ENCODE measurements around the gene ZBTB4.

The ZBTB4 gene

GRCh38 chr17:7440113-7440833, 39.2 kb downstream of the ZBTB4 start:
- DNase-seq = peak; percentile 71

DNA sequence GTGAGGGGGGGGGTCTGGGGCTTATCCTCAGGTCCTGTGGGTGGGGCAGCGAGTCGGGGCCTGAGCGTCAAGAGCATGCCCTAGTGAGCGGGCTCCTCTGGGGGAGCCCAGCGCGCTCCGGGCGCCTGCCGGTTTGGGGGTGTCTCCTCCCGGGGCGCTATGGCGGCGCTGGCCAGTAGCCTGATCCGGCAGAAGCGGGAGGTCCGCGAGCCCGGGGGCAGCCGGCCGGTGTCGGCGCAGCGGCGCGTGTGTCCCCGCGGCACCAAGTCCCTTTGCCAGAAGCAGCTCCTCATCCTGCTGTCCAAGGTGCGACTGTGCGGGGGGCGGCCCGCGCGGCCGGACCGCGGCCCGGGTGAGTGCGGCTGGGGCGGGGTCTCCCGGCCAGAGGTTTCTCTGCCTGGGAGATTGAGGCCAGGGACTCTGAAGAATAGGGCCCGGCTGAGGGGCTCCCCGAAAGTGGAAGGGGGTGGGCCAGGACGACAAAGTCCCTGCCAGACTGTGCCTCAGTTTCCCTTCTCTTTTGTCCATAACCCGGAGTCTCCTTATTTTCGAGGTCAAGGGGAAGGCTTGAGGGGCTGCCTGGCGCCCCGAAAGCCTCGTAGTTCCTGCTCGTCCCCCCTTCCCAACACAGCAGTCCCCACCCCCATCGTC, 39.8 kb downstream of the ZBTB4 start, which contains the start of gene FGF11:
Gene FGF11 (plus strand): TSS at position 51 of the 651 bp plus-strand sequence. CDS start 109 bp downstream, at position 160.
- no peak for DNase-seq

GRCh38 chr17:7438656-7439460, 40.6 kb downstream of the ZBTB4 start:
- no peak for DNase-seq

DNA sequence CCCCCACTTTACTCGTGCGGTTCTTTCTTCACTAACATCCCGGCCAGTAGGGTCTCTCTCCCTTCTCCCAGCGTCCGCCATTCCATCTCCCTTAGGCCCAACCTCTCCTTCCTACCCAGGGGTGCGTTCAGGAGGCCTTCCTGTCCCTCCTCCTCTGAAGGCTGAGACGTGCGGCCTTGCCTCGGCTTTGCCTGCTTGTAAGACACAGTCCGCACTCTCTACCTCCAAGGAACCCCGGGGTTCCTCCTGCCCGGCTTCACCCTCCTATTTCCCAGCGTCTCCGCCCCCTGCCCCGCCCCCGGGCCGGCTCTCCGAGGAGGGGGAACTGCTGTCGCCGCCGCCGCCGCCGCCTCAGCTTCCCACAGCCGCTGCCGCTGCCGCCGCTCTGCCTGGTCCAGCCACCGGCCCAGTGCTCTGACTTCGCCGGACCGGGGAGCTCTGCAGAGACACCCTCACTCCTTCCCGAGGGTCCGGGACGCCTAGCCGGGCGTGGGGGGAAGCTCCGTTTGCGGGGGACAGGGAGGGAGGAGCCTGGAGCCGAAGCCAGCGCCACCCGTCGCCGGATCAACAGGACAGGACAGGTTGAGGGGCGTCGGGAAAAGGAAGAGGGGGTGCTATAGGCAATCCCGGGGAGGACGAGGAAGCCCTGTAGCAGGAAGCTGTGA, 41.3 kb downstream of the ZBTB4 start:
- peak; percentile 80 for DNase-seq

GRCh38 chr17:7437369-7437863, 42.0 kb downstream of the ZBTB4 start:
- DNase-seq = no peak

- peak; percentile 93 for DNase-seq
Measured at GRCh38 chr17:7436556-7437368, 42.7 kb downstream of the ZBTB4 start.

- DNase-seq = peak; percentile 86
Measured at GRCh38 chr17:7435676-7436555, 43.5 kb downstream of the ZBTB4 start.

DNA sequence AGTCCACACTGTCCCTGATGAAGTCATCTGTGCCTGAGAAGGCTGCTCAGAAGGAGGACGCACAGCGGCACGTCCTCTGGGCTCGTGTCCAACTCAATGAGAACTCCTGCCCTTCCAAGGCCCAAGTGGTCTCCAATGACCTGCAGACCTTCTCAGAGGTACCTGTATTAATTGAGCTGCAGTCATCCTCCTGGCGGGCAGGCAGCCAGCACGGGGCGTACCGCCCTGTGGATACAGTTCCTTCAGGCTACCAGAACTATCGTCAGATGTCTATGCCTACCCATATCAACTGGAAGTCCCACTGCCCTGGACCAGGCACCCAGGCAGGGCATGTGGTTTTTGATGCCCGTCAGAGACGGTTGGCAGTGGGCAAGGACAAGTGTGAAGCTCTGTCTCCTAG, 47.1 kb downstream of the ZBTB4 start:
- DNase-seq = no peak

GRCh38 chr17:7431231-7431630, 48.2 kb downstream of the ZBTB4 start:
- DNase-seq = no peak

GRCh38 chr17:7429722-7430121, 49.7 kb downstream of the ZBTB4 start:
- no peak for DNase-seq

DNA sequence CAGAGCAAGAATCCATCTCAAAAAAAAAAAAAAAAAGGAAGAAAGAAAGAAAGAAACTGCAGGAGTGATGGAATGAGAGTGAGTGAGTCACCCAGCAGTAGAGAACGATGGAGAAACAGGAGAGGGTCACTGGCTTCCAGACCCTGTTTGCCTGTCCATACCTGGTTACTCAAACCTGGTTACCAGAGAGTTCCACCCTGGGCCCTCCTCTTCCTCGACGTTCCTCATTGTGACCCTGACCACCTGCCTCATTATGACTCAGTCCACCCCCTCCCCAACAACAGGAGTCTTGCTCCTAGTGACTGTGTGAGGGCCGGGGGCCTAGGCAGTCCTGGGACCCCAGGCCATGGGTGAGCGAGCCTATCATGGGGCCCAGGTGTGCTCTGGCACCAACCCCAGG, 50.9 kb downstream of the ZBTB4 start, which contains the start of gene SPEM3:
Gene SPEM3 (plus strand): TSS at position 301 of the 400 bp plus-strand sequence. CDS start 46 bp downstream, at position 347.
- DNase-seq = no peak

DNA sequence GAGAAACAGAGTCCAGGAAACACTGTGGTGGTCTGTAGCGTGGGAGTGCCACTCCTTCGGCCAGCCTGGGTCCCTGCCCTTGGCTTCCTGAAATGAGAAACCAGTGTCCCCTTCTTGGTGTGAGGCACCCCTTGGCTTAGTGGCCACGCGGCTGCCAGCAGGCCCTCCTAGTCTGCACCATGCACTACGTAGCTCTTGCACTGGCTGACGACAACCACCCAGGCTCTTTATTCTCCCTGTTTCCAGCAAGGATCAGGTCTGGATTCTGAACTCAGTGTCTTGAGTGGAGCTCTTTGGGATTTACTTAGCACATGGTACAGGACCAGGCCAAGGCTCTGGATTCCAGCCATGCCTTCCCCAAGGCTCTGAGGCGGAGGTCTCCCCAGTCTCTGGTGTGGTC, 51.9 kb downstream of the ZBTB4 start:
- DNase-seq = no peak

DNA sequence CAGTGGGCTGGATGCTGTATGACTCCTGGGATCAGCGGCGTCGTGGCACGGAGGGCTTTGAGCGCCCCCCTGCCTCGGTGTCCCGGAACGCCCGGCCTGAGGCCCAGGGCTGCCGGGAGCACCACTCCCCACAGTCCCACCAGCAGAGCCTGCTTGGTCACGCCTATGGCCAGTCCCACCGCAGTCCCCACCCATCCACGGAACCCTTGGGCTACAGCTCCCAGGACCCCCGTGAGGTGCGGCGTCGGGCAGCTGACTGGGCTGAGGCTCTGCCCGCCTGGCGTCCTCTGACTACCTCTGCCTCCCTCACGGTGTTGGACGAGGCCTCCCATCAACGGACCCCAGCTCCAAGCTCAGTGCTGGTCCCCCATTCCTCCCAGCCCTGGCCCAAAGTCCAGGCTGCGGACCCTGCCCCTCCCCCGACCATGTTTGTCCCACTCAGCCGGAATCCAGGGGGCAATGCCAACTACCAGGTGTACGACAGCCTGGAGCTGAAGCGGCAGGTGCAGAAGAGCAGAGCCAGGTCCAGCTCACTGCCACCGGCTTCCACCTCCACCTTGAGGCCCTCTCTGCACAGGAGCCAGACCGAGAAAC, 52.4 kb downstream of the ZBTB4 start:
- no peak for DNase-seq

DNA sequence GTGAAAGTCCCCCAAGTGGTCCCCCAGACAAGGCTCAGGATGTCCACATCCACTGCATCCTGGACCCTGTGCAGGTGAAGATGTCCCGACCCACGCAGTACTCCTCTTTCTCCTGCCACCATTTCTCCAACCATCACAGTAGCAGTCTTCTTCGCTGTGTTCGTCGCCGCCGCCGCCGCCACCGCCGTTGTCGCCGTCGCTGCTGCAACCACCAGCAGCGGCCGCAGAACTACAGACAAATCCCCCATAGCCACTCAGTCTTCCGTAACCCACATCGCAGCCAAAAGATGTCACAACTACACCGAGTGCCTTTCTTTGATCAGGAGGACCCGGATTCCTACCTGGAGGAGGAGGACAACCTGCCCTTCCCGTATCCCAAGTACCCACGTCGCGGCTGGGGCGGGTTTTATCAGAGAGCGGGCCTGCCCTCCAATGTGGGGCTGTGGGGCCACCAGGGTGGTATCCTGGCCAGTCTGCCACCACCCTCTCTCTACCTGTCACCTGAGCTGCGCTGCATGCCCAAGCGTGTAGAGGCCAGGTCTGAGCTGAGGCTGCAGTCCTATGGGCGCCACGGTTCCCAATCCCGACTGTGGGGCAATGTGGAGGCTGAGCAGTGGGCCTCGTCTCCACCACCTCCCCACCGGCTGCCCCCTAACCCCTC, 53.1 kb downstream of the ZBTB4 start:
- DNase-seq = no peak

- no peak for DNase-seq
Measured at GRCh38 chr17:7425756-7426155, 53.7 kb downstream of the ZBTB4 start.

GRCh38 chr17:7425316-7425715, 54.1 kb downstream of the ZBTB4 start, which contains the start of gene SPEM2:
TSS of gene SPEM2 (plus strand) at chr17:7425616. CDS start at chr17:7425689, 73 bp downstream.
- DNase-seq = no peak

- DNase-seq = no peak
Measured at GRCh38 chr17:7423679-7424078, 55.8 kb downstream of the ZBTB4 start.

DNA sequence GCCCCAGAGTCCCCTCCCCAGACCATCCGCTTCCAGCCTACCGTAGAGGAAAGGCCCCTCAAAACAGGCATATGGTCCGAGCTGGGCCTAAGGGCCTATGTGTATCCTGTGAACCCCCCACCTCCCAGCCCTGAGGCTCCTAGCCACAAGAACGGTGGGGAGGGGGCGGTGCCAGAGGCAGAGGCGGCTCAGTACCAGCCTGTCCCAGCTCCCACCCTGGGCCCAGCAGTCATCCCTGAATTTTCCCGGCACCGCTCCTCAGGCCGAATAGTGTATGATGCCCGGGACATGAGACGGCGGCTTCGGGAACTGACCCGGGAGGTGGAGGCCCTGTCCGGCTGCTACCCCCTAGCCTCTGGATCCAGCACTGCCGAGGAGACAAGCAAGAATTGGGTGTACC, 58.2 kb downstream of the ZBTB4 start:
- DNase-seq = no peak

GRCh38 chr17:7419819-7420610, 59.4 kb downstream of the ZBTB4 start, which contains the start of gene SPEM1:
TSS of gene SPEM1 (plus strand) at chr17:7420324. CDS start at chr17:7420385, 61 bp downstream.
- no peak for DNase-seq
